H54 (cell line): Measurements from ENCODE around the gene CHD1.

Experiments used
- DNase-seq: peaks from one replicate; pipeline ENCODE4 v3.0.0; 2011; ENCODE audit warnings: low spot score, mixed read lengths; ENCODE audit not compliant: insufficient read length
- FAIRE-seq: peaks from 3 replicates; lab custom pipeline; 2011; peaks lifted over from hg19 to GRCh38; lab: Jason Lieb, UNC
- POLR2A ChIP-seq: IDR thresholded peaks from 2 replicates; pipeline ENCODE4 v1.6.1; 2011; ENCODE audit warnings: low read depth, mild to moderate bottlenecking, low read length

CHD1 gene

DNA sequence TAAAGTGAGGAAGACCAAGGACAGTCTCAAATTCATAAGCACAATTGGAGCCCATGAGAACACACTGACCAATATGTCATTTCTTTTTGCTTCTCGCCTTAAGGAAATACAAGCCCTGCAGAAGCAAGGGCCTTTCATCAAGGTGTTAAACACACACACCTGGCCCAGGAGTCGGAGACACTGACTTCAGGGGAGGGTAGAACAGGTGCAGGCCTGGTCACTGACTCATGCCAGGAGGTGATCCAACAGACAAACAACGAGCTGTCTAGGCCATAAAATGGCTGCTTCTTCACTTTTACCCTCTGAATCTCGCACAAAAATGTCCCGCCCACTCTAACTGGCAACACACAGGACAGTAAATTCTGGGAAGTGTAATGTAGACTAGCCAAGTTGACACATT, 92.6 kb downstream of the CHD1 start:
- no peak for TF ChIP-seq POLR2A
- no peak for DNase-seq
- FAIRE-seq, result no peak

GRCh38 chr5:98827588-98828284, 101.1 kb downstream of the CHD1 start:
- no peak for FAIRE-seq
- TF ChIP-seq POLR2A, result no peak

DNA sequence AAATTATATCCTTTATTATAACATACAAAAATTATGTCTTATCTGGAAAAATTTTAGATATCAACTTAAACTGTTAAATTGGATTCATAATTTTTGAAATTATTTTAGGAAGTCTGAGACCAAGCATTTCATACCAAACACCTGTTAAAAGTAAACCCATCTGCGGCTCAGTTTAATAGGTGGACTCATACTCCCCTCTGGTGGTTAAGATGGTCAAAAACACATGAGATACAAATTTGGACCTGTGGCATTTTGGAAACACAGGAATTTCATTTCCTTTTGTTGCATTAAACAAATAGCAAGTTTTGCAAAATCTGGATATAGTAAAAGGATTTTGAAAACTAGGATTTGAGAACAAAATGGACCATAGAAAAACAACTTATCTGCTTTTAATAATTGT, 101.6 kb downstream of the CHD1 start:
- TF ChIP-seq POLR2A, result no peak
- DNase-seq, result no peak
- peak; percentile 78 for FAIRE-seq

More at GRCh38 chr5:98827588-98828284, 101.1 kb downstream of the CHD1 start:
- DNase-seq, result no peak

GRCh38 chr5:98825582-98826375, 103.0 kb downstream of the CHD1 start:
- DNase-seq, result no peak
- FAIRE-seq, result no peak
- no peak for TF ChIP-seq POLR2A

DNA sequence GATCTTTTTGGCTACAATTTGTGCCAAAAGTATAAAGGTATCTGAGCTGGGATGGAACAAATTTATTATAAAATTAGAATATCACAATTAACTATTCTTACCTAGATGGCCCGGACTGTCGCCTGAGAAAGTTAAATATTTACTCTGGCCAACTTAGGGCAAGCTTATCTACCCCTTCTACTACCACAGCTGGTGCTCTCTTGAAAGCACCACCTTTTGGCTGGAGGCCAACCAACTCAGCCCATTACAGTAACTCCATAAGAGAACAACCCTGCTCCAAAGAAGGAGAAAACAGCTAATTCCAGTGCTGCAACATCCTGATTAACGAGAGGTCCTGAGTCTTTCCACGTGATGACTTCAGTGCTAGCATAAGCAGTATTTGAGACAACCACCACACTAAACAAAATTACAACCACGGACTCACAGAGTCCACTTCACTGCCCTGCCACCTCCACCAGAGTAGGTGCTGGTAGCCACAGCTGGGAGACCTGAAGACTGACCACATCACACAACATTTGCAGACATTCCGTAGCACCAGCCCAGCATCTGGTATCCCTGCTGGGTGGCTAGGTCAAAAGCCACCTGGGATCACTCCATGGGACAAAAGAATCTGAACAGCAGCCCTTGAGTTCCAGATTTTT, 112.1 kb downstream of the CHD1 start:
- no peak for FAIRE-seq

GRCh38 chr5:98813755-98814154, 115.1 kb downstream of the CHD1 start:
- FAIRE-seq (no peak), DNase-seq (no peak)
- no peak for TF ChIP-seq POLR2A

More for the DNA sequence above, 112.1 kb downstream of the CHD1 start:
- no peak for TF ChIP-seq POLR2A
- no peak for DNase-seq

GRCh38 chr5:98810206-98810605, 118.6 kb downstream of the CHD1 start:
- DNase-seq, result no peak
- TF ChIP-seq POLR2A, result no peak
- no peak for FAIRE-seq

- FAIRE-seq, result no peak
- TF ChIP-seq POLR2A, result no peak
- DNase-seq, result no peak
Measured at GRCh38 chr5:98807806-98808205, 121.0 kb downstream of the CHD1 start.

DNA sequence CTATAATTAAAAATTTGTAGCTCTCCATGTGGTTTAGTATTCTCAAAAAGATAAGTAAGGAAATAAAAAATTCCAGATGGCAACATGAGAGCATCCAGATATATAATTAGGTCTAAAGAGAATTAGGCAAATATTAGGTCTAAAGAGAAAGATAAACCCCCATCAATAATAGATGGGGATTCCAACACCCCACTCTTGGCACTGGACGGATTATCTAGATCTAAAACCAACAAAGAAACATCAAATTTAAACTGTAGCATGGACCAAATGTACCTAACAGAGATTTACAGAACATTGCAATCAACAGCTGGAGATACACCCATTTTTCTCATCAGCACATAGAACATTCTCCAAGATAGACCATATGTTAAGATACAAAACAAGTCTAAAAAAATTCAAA, 123.7 kb downstream of the CHD1 start:
- DNase-seq, result no peak
- TF ChIP-seq POLR2A, result no peak

DNA sequence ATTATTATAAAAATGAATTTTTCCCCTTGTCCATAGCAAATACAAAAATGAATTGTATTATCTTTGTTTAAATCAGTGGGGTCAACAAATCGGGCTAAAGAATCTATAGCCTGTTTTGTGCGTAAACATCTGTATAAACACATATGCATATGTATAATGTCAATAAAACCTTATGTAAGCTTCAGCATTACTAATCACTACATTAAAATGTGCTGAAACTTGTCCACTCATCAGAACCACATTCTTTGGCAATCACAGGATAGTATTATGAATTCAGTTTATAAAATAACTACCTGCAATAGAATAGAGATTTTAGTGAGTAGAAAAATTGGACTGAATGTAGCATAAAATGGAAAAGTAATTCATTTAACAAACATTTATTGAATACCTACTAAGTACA, 124.7 kb downstream of the CHD1 start:
- no peak for TF ChIP-seq POLR2A
- FAIRE-seq (no peak), DNase-seq (no peak)

More for the DNA sequence above, 123.7 kb downstream of the CHD1 start:
- no peak for FAIRE-seq
